Measurements from ENCODE around the gene C19orf81. TPM values are rescaled to one million over a fixed set of nuclear protein-coding genes. Genes with fewer than 3 reads are reported as not detected.

C19orf81 gene
- total RNA-seq, 1 donor from 2014 or later: 10.4 TPM

GRCh38 chr19:50669302-50670101, 20.3 kb downstream of the C19orf81 start:
- DNase-seq: peak; percentile 65
- Mint-ChIP-seq H3K27me3 (ENCODE audit: unreplicated experiment) (peaks cover 22% of the 10 kb centered on the region), H3K4me3 (ENCODE audit: unreplicated experiment) (no peak overlapping the region), H3K36me3 (ENCODE audit: unreplicated experiment) (peaks cover 4% of the 10 kb centered on the region), H3K27ac (ENCODE audit: unreplicated experiment) (no peak overlapping the region), H3K9me3 (ENCODE audit: unreplicated experiment) (peaks cover 10% of the 10 kb centered on the region), H3K4me1 (ENCODE audit: low read depth, unreplicated experiment) (no peaks in the 10 kb centered on the region)
- TF ChIP-seq, protein P1, sequence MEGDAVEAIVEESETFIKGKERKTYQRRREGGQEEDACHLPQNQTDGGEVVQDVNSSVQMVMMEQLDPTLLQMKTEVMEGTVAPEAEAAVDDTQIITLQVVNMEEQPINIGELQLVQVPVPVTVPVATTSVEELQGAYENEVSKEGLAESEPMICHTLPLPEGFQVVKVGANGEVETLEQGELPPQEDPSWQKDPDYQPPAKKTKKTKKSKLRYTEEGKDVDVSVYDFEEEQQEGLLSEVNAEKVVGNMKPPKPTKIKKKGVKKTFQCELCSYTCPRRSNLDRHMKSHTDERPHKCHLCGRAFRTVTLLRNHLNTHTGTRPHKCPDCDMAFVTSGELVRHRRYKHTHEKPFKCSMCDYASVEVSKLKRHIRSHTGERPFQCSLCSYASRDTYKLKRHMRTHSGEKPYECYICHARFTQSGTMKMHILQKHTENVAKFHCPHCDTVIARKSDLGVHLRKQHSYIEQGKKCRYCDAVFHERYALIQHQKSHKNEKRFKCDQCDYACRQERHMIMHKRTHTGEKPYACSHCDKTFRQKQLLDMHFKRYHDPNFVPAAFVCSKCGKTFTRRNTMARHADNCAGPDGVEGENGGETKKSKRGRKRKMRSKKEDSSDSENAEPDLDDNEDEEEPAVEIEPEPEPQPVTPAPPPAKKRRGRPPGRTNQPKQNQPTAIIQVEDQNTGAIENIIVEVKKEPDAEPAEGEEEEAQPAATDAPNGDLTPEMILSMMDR (IDR thresholded peaks at IDR 0.05; ENCODE audit: partially characterized antibody, unreplicated experiment): peak; percentile 98

- H3K9me3 Mint-ChIP-seq (ENCODE audit: unreplicated experiment): peaks cover 10% of the 10 kb centered on the region
- no peak overlapping the region for H3K27ac Mint-ChIP-seq (ENCODE audit: unreplicated experiment)
- peaks cover 22% of the 10 kb centered on the region for H3K27me3 Mint-ChIP-seq (ENCODE audit: unreplicated experiment)
- DNase-seq: no peak
- peaks cover 4% of the 10 kb centered on the region for H3K36me3 Mint-ChIP-seq (ENCODE audit: unreplicated experiment)
- H3K4me1 Mint-ChIP-seq (ENCODE audit: low read depth, unreplicated experiment): no peaks in the 10 kb centered on the region
- TF ChIP-seq, protein P1 (IDR thresholded peaks at IDR 0.05; ENCODE audit: partially characterized antibody, unreplicated experiment): no peak
- H3K4me3 Mint-ChIP-seq (ENCODE audit: unreplicated experiment): no peak overlapping the region
Observed at GRCh38 chr19:50670102-50670380, 20.8 kb downstream of the C19orf81 start.

DNA sequence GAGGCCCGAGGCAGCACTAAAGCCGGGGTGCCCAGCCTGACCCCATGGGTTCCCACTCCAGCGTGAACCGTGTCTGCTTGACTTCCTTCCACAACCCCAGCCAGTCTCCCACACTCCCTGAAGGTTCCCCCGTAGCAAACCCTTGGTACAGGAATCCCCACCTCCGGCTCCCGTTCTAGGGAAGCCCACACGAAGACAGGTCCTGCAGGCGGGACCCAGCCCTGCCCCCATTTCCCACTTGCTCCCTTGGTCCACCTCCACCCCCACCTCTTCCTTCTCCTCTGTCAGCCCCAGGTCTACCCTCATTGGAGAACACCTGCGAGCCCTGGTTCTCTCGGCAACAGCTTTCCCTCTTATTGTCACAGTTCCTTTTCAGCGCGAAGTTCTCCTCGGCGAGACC, 23.9 kb downstream of the C19orf81 start:
- H3K27ac Mint-ChIP-seq (ENCODE audit: unreplicated experiment): no peak overlapping the region
- H3K36me3 Mint-ChIP-seq (ENCODE audit: unreplicated experiment): peaks cover 9% of the 10 kb centered on the region
- H3K4me1 Mint-ChIP-seq (ENCODE audit: low read depth, unreplicated experiment): no peaks in the 10 kb centered on the region
- TF ChIP-seq, protein P1 (IDR thresholded peaks at IDR 0.05; ENCODE audit: partially characterized antibody, unreplicated experiment): no peak
- H3K27me3 Mint-ChIP-seq (ENCODE audit: unreplicated experiment): peaks cover 29% of the 10 kb centered on the region
- H3K9me3 Mint-ChIP-seq (ENCODE audit: unreplicated experiment): peaks cover 8% of the 10 kb centered on the region
- no peak overlapping the region for H3K4me3 Mint-ChIP-seq (ENCODE audit: unreplicated experiment)
- DNase-seq: no peak

GRCh38 chr19:50676625-50677197, 27.5 kb downstream of the C19orf81 start:
- TF ChIP-seq, protein P1 (IDR thresholded peaks at IDR 0.05; ENCODE audit: partially characterized antibody, unreplicated experiment): no peak
- H3K27me3 Mint-ChIP-seq (ENCODE audit: unreplicated experiment): peaks cover 23% of the 10 kb centered on the region
- no peak overlapping the region for H3K27ac Mint-ChIP-seq (ENCODE audit: unreplicated experiment)
- no peak overlapping the region for H3K4me3 Mint-ChIP-seq (ENCODE audit: unreplicated experiment)
- H3K4me1 Mint-ChIP-seq (ENCODE audit: low read depth, unreplicated experiment): no peaks in the 10 kb centered on the region
- peaks cover 9% of the 10 kb centered on the region for H3K36me3 Mint-ChIP-seq (ENCODE audit: unreplicated experiment)
- H3K9me3 Mint-ChIP-seq (ENCODE audit: unreplicated experiment): peaks cover 1% of the 10 kb centered on the region
- DNase-seq: no peak

- peaks cover 23% of the 10 kb centered on the region for H3K27me3 Mint-ChIP-seq (ENCODE audit: unreplicated experiment)
- no peaks in the 10 kb centered on the region for H3K4me1 Mint-ChIP-seq (ENCODE audit: low read depth, unreplicated experiment)
- peak overlapping the region; percentile 12 for H3K27ac Mint-ChIP-seq (ENCODE audit: unreplicated experiment)
- no peak overlapping the region for H3K4me3 Mint-ChIP-seq (ENCODE audit: unreplicated experiment)
- TF ChIP-seq, protein P1 (IDR thresholded peaks at IDR 0.05; ENCODE audit: partially characterized antibody, unreplicated experiment): no peak
- DNase-seq: no peak
- peaks cover 1% of the 10 kb centered on the region for H3K9me3 Mint-ChIP-seq (ENCODE audit: unreplicated experiment)
- H3K36me3 Mint-ChIP-seq (ENCODE audit: unreplicated experiment): peaks cover 9% of the 10 kb centered on the region
Observed at GRCh38 chr19:50677636-50678035, 28.4 kb downstream of the C19orf81 start.

Data from glutamatergic neuron (in vitro differentiated cells).